SK-N-SH (cell line): ENCODE measurements around the gene TBC1D12. TPM values are rescaled to one million over a fixed set of nuclear protein-coding genes. Genes with fewer than 3 reads are reported as not detected.

Experiments used
- CTCF ChIA-PET: fragments of 300-600, 350-600 bp; formaldehyde crosslinking; extraction: SDS; loops from one replicate; lab custom pipeline; 2021; lab: Yijun Ruan, JAX
- POLR2A ChIA-PET: fragments of 350-600 bp; sonication (Branson Sonifier 250); formaldehyde crosslinking; extraction: SDS; loops from one replicate; lab custom pipeline; 2020; ENCODE audit warnings: antibody characterized with exemption, inconsistent platforms; lab: Yijun Ruan, JAX
- DNase-seq: peaks from one replicate; pipeline ENCODE4 v3.0.0; 2012
- H2AFZ ChIP-seq: fragments of 200-600 bp; sonication (generic); 2 replicates; pipeline ENCODE4 v1.8.1; 2016; ENCODE audit warnings: antibody characterized with exemption, mild to moderate bottlenecking, low read depth
- H3F3A ChIP-seq: fragments of 200-600 bp; sonication (generic); replicated peaks from 2 replicates; pipeline ENCODE3; 2016; ENCODE audit warnings: antibody characterized with exemption, mild to moderate bottlenecking; ENCODE audit not compliant: insufficient read depth
- H3K27ac ChIP-seq, 2 experiments: fragments of 200-500 bp in 1 of 2; fragments of 200-600 bp in 1 of 2; sonication (Bioruptor generic) in 1 of 2; sonication (generic), shearing (Covaris generic) in 1 of 2; 2 replicates each; pipeline versions ENCODE4 v1.5.1 to v1.6.1; 2014 to 2016; ENCODE audit warnings: low read depth in 2 of 2, inconsistent platforms in 1 of 2, low read length in 1 of 2, mild to moderate bottlenecking in 1 of 2, mixed read lengths in 1 of 2
- H3K27me3 ChIP-seq: fragments of 200-600 bp; sonication (generic), shearing (Covaris generic); 2 replicates; pipeline ENCODE4 v1.6.1; 2016; ENCODE audit warnings: mixed run types; ENCODE audit not compliant: insufficient read depth
- H3K36me3 ChIP-seq, 2 experiments: fragments of 200-500 bp in 1 of 2; fragments of 200-600 bp in 1 of 2; sonication (Bioruptor generic) in 1 of 2; sonication (generic) in 1 of 2; replicated peaks in 1 of 2; 2 replicates each; pipeline versions ENCODE3 to v1.5.1; 2014 to 2016; ENCODE audit warnings: low read length in 1 of 2, mild to moderate bottlenecking in 1 of 2; ENCODE audit not compliant: insufficient read depth in 2 of 2, control insufficient read depth in 1 of 2
- H3K4me1 ChIP-seq, 2 experiments: fragments of 200-500 bp in 1 of 2; fragments of 200-600 bp in 1 of 2; sonication (Bioruptor generic) in 1 of 2; sonication (generic), shearing (Covaris generic) in 1 of 2; 2 replicates each; pipeline versions ENCODE4 v1.5.1 to v1.6.1; 2014 to 2016; ENCODE audit warnings: low read depth in 1 of 2, low read length in 1 of 2, mixed run types in 1 of 2; ENCODE audit not compliant: insufficient read depth in 2 of 2, control insufficient read depth in 1 of 2
- H3K4me2 ChIP-seq: fragments of 200-600 bp; sonication (generic), shearing (Covaris generic); 2 replicates; pipeline ENCODE4 v1.6.1; 2017; ENCODE audit warnings: mixed run types
- H3K4me3 ChIP-seq, 2 experiments: fragments of 200-500 bp in 1 of 2; fragments of 200-600 bp in 1 of 2; sonication (Bioruptor generic) in 1 of 2; sonication (generic), shearing (Covaris generic) in 1 of 2; 2 replicates each; pipeline versions ENCODE4 v1.5.1 to v1.8.1; 2014 to 2016; ENCODE audit warnings: low read depth in 2 of 2, inconsistent platforms in 1 of 2, low read length in 1 of 2, mild to moderate bottlenecking in 1 of 2, mixed read lengths in 1 of 2, moderate library complexity in 1 of 2
- H3K79me2 ChIP-seq: fragments of 200-600 bp; sonication (generic); 2 replicates; pipeline ENCODE4 v1.8.1; 2017; ENCODE audit warnings: mild to moderate bottlenecking; ENCODE audit not compliant: insufficient read depth
- H3K9ac ChIP-seq: fragments of 200-600 bp; sonication (generic); 2 replicates; pipeline ENCODE4 v1.6.1; 2017; ENCODE audit warnings: mixed run types
- H3K9me2 ChIP-seq: fragments of 200-600 bp; sonication (generic); 2 replicates; pipeline ENCODE4 v1.6.1; 2017; ENCODE audit warnings: mixed run types
- H3K9me3 ChIP-seq: fragments of 200-600 bp; sonication (generic); 2 replicates; pipeline ENCODE4 v1.6.1; 2017; ENCODE audit warnings: mixed run types, mild to moderate bottlenecking, moderate library complexity
- H4K20me1 ChIP-seq: fragments of 200-600 bp; sonication (generic); 2 replicates; pipeline ENCODE4 v1.6.1; 2017; ENCODE audit warnings: mild to moderate bottlenecking, mixed run types; ENCODE audit not compliant: insufficient read depth
- CHD2 ChIP-seq: fragments of 150-350 bp; IDR thresholded peaks from 2 replicates; pipeline ENCODE4 v1.6.1; 2018; ENCODE audit warnings: low read length; ENCODE audit not compliant: partially characterized antibody
- CTCF ChIP-seq: fragments of 200-600 bp; sonication (generic); IDR thresholded peaks from 2 replicates; pipeline ENCODE4 v1.6.1; 2017; ENCODE audit warnings: antibody characterized with exemption, mild to moderate bottlenecking, moderate library complexity
- EP300 ChIP-seq, 2 experiments: IDR thresholded peaks; 2 replicates each; pipeline versions ENCODE4 v1.4.0 to v1.6.1; 2012; ENCODE audit warnings: borderline replicate concordance in 1 of 2, low read depth in 1 of 2, low read length in 1 of 2
- EZH2phosphoT487 ChIP-seq: fragments of 200-600 bp; sonication (generic); IDR thresholded peaks from 2 replicates; pipeline ENCODE4 v1.6.1; 2017; ENCODE audit warnings: low read depth, mixed run types, mild to moderate bottlenecking, antibody characterized with exemption, moderate library complexity, borderline replicate concordance
- FOXJ3 ChIP-seq: sonication (generic); formaldehyde crosslinking; IDR thresholded peaks from 2 replicates; pipeline ENCODE4 v1.5.1; 2020; ENCODE audit warnings: mild to moderate bottlenecking, missing genetic modification reagents
- GABPA ChIP-seq: IDR thresholded peaks from 2 replicates; pipeline ENCODE4 v1.4.0; 2012; ENCODE audit warnings: low read depth, mild to moderate bottlenecking
- GATA2 ChIP-seq: sonication (generic); formaldehyde crosslinking; IDR thresholded peaks from 2 replicates; pipeline ENCODE4 v1.5.0; 2020; ENCODE audit warnings: mild to moderate bottlenecking, missing genetic modification reagents
- IRF3 ChIP-seq: fragments of 150-350 bp; IDR thresholded peaks from 2 replicates; pipeline ENCODE4 v1.6.1; 2016; ENCODE audit warnings: mild to moderate bottlenecking, low read depth, low read length
- JUND ChIP-seq: IDR thresholded peaks from 2 replicates; pipeline ENCODE4 v1.4.0; 2012
- POLR2AphosphoS5 ChIP-seq: IDR thresholded peaks from 2 replicates; pipeline ENCODE4 v1.6.1; 2012; ENCODE audit warnings: low read depth, low read length
- RCOR1 ChIP-seq: fragments of 150-350 bp; IDR thresholded peaks from 2 replicates; pipeline ENCODE4 v1.6.1; 2017; ENCODE audit warnings: antibody characterized with exemption, low read length
- SIN3A ChIP-seq: IDR thresholded peaks from 2 replicates; pipeline ENCODE4 v1.6.1; 2012; ENCODE audit warnings: low read depth, mild to moderate bottlenecking, low read length, moderate library complexity, borderline replicate concordance
- SMC3 ChIP-seq: IDR thresholded peaks from 2 replicates; pipeline ENCODE4 v1.6.1; 2012; ENCODE audit warnings: low read depth, low read length, improper control_type of control experiment
- TAF1 ChIP-seq: IDR thresholded peaks from 2 replicates; pipeline ENCODE4 v1.6.1; 2012; ENCODE audit warnings: low read depth, mild to moderate bottlenecking, low read length, moderate library complexity, borderline replicate concordance
- TEAD4 ChIP-seq: IDR thresholded peaks from 2 replicates; pipeline ENCODE4 v1.4.0; 2012; ENCODE audit warnings: mild to moderate bottlenecking, borderline replicate concordance; ENCODE audit not compliant: insufficient read depth
- USF1 ChIP-seq: IDR thresholded peaks from 2 replicates; pipeline ENCODE4 v1.4.0; 2012; ENCODE audit warnings: low read depth, borderline replicate concordance
- USF2 ChIP-seq: fragments of 150-350 bp; IDR thresholded peaks from 2 replicates; pipeline ENCODE4 v1.6.1; 2017; ENCODE audit warnings: antibody characterized with exemption, low read length, low read depth, borderline replicate concordance
- ZBTB33 ChIP-seq: IDR thresholded peaks from 2 replicates; pipeline ENCODE4 v1.4.0; 2012; ENCODE audit warnings: low read depth, borderline replicate concordance
- WGBS: methylation state at CpG from one replicate; pipeline ENCODE4 v1.1.6; 2017; ENCODE audit warnings: low lambda C conversion rate; 5-methylcytosine and 5-hydroxymethylcytosine counted together
- polyA plus RNA-seq, 3 experiments: library from polyadenylated mRNA; depleted of rRNA; stranded (reverse); fragments of >200 nt; gene quantifications; 2 replicates each; pipeline ENCODE4 v1.2.3, GENCODE V29; 2012

Gene TBC1D12
- polyA plus RNA-seq, 1 of the 3 experiments (the other 2 are of a cell fraction), result 1.8 TPM

- Histone ChIP-seq H3K4me1 (no peaks in the 10 kb centered on the region; a peak in 1 of 4 replicates), H3K9me2 (no peaks in the 10 kb centered on the region), H3K27me3 (no peaks in the 10 kb centered on the region), H4K20me1 (no peaks in the 10 kb centered on the region), H3K9ac (no peak overlapping the region), H3K4me3 (no peak overlapping the region), H3K4me2 (no peak overlapping the region), H3K9me3 (peaks cover 2% of the 10 kb centered on the region), H3K79me2 (peaks cover 79% of the 10 kb centered on the region), H3F3A (peaks cover 2% of the 10 kb centered on the region), H2AFZ (no peak overlapping the region), H3K27ac (no peak overlapping the region), H3K36me3 (no peaks in the 10 kb centered on the region)
- ChIA-PET CTCF (interaction anchor here (1.1 kb wide), 1 partner anchor 21 kb away, joined by 3 read pairs; no protein-coding TSS in a partner anchor), POLR2A (no interaction called here)
- WGBS, result 81% methylated on average over 1 of the region's 1 CpG
- no peak for DNase-seq
- TF ChIP-seq IRF3 (no peak), SMC3 (no peak), CHD2 (no peak), USF2 (no peak), EZH2phosphoT487 (no peak), RCOR1 (no peak), JUND (no peak), GABPA (no peak), FOXJ3 (no peak), EP300 (IDR thresholded peaks at IDR 0.05; ENCODE audit: borderline replicate concordance in 1 of 2, low read depth in 1 of 2, low read length in 1 of 2) (no peak), USF1 (no peak), CTCF (no peak), GATA2 (CRISPR knock-in tag) (no peak), ZBTB33 (no peak), POLR2AphosphoS5 (no peak), TAF1 (no peak), SIN3A (no peak), TEAD4 (no peak)
Measured at GRCh38 chr10:94420998-94421528, 18.7 kb downstream of the TBC1D12 start.
